AG20443 (cell line): Measurements from ENCODE around the gene B3GALT6.

ENCODE experiments used
- DNase-seq: peaks from one replicate; pipeline ENCODE4 v3.0.0; 2012; ENCODE audit warnings: low spot score, mixed read lengths

The B3GALT6 gene

DNA sequence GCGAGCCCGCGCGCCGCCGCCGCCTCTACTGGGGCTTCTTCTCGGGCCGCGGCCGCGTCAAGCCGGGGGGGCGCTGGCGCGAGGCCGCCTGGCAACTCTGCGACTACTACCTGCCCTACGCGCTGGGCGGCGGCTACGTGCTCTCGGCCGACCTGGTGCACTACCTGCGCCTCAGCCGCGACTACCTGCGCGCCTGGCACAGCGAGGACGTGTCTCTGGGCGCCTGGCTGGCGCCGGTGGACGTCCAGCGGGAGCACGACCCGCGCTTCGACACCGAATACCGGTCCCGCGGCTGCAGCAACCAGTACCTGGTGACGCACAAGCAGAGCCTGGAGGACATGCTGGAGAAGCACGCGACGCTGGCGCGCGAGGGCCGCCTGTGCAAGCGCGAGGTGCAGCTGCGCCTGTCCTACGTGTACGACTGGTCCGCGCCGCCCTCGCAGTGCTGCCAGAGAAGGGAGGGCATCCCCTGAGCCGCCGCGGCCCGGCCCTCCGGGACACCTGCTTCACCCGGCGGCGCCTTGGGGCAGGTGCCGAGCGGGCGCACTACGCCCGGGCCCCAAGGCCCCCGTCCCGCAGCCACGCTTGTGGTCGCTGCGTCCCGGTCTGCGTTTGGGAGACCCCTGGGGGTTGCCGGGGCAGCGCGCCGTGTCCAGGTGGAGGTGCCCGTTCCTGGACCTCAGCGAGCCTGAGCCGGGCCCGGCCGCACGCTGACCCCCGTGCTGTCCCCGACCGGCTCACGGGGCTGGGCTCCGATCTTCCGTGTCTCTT, 944 bp downstream of the B3GALT6 start:
- no peak for DNase-seq

DNA sequence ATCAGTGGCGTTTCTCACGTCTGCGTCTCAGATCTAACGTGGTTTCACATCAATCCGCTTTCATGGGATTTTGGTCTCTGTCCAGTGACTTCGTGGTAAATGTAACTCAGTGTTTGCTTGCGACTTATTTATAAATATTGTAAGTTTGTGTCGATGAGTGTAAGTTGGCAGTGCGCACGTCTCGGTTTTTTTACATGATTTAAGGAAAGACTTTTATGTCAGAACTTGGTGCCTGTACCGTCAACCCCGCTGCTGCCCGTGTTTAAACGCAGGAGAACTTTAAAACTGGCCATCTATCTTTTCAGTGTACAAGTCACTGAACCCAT, 1.5 kb downstream of the B3GALT6 start:
- no peak for DNase-seq

DNA sequence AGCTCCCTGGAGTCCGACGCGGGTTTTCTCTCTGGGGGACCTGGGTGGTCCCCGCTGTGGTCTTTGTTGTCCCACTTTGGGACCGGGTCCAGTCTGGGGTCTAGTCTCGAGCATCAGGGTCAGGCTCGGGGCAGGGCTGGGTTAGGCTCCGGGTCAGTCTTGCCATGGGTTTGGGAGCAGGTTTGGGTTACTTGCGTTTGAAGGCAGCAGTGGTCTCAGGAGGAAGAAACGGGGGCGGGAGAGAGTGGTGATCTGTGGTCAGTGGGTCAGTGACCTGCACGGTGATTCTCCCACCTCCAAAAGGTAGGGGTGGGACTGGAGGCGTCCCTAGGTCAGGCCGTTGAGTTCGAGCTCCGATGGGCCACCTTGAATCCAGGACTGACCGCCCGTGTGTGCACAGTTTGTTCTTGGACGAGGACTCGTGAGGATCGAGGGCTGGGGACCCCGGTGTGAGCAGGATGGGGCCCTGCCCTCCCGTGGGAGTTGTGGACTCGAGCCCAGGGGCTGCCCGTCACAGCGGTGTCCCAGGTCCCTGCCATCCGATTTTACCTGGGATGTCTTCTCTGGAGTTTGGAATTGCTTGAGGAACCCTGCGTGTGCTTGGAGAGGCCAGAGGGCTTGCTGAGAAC, 2.3 kb downstream of the B3GALT6 start:
- no peak for DNase-seq

DNA sequence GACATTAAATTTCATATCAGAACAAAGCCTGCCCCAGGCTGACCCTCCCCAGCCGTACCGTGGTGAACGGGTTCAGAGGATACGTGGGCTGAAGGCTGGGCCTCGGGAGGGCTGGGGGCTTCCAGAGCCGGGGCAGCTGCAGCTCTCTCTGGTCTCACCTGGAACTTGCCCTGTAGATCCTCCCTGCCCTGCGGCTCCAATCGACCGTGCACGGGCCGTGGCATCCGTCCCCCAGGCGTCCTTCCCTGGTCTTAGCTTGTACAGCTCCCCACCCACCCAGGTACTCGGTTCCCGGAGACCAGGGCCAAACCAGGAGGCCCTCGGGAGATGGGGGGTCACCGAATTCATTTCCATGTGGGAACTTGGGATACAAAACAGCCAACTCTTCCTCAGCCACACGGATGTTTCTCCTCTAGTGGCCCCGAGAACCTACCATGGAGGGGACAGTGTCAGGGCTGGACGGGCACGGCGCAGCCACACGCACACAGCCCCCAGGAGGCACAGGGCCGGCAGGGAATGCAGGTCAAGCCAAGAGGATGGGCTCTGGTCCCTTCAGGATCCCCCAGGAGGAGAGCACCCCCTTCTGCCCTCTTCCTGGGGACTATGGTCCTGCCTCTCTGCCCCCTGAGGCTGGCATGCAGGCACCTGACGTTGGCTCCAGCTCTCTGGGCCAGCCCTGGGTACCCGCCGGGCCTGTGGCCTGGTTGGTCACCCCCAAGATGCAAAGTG, 3.1 kb downstream of the B3GALT6 start:
- DNase-seq = no peak

DNA sequence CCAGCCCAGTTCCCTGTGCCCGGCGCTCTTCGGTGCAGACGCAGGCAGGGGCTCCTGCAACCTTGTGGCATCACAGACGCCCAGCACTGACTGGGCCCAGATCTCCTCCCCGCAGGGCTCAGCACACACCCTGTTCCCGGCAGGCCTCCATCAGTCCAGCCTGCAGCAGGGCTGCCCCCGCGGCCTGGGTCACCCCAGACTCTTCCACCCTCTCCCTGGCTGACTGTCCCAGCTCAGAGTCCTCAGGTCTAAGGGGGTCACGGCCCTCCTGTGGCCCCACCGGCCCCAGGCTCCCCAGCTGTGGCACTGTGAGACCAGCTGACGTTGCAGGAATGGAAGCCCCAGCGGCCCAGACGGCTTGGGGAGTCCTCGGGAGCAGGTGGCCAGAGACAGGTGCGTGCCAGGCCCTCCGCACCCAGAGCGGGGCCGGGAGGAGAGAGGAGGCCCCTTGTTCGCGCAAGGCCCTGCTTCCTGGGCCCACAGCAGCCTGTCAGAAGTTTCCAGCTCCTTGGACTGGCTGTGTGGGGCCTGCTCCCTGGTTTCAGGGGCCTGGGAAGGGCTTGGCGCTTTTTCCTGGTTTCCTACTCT, 4.2 kb downstream of the B3GALT6 start:
- DNase-seq = no peak

DNA sequence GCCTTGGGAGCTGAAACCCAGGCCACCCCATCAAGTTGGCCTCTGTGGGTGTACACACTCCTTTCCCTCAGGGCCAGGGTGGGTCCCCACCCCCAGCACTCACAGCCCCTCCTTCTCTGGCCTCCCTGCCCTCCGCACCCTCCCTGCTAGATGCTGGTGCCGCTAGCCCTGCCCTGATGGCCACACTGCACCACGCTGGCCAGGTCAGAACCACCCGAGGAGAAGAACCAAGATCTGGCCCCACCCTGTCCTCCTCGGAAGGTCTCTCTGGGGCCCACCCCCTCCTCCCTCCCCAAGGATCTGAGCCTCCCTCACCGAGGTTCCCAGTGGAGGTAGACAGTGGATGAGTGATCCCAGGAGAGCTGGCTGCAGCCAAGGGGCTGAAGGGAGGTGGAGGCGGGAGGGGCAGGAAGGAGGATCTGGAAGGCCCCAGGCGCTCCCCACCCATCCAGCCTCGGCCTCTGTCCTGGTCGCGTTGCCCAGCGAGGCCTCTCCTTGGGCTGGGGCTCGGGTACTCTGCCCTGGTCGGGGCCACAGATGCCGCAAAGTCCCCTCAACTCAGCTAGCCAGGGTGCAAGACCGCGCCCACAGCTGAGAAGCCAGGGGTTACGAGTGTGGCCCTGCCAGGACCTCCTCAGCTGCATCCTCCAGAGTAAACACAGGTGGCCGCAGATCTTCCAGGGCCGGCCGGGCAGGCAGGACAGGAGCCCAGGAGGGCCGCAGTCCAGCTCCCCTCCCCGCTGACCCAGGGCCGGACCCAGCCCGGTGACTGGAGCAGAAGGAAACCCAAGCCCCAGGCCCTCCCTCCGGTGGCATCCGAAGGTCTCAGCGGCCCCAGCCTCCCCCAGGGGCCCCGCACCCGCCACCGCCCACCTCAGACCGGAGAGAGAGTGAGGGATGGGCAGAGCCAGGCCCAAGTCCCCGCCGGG, 5.2 kb downstream of the B3GALT6 start:
- DNase-seq = no peak

DNA sequence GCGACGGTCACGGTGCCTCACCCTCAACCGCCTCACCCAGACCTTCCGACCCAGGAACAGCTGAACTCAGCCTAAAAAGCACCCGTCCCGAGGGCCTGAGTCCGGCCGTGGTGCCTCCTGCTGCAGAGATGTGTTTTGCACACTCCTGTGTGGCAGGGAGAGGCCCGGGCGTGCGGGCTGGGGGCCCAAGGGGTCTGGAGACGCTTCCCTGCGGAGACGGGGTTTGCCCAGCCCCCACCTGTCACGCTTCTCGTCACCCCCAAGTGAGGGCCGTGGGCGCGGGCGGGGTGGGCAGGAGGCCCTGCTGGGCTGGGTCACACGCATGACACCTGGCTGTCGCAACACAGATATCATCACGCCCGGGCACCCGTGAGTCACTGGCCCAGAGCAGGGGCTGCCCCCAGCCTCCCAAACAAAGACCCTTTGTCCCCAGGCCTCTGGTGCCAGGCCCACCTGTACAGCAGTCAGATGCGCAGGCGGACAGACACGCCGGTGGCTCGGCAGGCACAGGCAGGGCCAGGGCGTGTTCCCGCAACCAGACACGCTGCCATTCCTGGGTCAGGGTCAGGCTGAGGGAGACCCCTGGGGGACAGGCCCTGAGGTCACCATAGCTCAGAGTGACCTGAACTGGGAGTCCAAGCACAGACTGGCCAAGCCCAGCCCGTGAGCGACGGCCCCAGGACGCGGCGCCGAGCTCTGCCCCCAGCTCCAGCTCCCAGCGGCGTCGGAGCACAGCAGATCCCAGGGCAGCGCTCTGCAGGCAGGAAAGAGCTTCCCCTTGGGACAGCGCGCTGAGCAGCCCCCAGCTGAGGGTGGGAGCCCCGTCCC, 6.1 kb downstream of the B3GALT6 start:
- DNase-seq = no peak

DNA sequence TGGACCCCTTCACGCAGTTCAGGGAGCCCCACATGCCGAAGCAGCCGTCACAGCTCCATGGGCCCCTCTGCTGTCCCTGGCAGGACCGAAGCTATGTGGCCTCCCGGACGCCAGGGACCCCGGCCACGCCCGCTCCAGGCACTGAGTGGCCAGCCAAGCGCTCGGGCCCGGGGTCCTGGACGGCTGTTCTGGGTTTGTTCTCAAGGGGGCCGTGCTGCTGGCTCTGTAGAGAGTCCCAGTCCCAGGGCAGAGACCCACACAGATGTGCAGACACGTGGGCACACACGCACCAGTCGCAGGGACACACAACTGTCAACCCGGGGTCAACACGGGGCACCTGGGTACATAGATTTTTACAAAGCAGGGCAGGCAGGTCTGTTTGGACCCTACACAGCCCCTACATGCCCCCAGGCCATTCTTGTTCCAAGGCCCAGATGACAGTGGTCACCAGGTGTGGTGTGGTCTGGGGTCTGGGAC, 6.7 kb downstream of the B3GALT6 start:
- DNase-seq = no peak

DNA sequence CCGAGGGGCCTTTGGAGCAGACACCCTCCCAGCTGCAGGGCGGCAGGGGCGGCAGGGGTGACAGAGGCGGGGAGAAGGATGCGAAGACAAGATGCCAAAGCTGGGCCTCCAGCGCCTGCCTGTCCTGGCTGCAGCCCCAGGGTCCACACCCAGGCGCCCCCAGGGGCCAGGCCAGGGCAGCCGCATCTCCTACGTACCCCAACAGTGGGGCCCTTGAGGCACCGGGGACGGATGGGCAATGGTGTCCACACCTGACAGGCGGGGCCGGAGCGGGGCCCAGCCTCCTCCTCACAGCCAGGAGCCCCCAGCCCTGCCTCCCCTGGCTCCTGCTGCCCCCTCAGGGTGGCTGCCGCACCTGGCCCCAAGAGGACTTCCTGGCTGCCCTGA, 7.2 kb downstream of the B3GALT6 start:
- DNase-seq = no peak

DNA sequence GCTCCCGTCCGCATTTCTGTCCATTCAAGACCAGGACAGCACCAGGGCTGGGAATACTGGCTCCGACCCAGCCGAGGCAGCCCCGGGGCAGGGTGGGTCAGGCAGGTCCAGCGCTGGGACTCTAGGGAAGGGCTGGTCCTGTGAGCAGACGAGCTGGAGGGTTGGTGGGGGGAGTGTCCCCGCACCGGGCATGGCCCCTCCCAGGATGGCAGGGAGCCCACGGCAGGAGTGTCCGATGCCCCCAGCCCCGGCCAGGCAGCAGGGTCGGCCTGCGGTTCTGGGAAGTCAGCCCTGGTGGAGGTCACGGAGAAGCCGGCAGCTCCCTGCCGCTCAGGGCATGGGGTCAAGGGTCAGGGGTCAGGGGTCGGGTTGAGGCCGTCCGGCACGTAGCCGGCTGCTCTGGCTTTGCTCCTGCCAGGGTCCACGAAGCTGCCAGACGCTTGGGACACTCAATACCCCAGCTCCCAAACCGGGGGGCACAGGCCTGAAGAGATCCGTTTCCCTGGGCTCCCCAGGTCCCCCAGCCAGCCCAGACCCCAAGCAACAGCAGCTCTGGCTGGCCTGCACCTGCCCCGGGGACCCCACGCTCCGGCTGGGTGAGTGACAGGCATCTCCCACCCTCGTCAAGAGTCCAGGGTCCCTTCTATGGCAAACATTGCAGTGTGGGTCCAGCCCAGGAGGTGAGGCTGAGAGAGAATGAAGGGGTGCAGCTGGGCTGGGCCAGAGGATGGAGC, 7.7 kb downstream of the B3GALT6 start:
- no peak for DNase-seq

DNA sequence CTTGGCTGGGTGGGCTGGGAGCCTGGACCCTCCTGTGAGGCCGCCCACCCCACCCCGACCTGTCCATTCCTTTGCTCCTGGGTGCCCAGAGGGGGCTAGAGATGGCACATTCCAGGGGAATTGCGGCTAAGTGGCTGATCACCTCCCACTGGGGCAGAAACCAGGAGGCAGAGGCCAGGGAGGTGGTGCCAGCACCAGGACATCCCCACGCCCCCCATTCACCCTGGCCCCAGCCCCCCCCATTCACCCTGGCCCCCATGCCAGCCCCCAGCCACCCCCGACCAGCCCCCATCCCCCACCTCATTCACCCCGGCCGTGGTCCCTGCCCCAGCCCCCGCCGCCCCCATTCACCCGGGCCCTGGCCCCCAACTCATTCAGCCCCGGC, 8.3 kb downstream of the B3GALT6 start:
- DNase-seq = no peak

DNA sequence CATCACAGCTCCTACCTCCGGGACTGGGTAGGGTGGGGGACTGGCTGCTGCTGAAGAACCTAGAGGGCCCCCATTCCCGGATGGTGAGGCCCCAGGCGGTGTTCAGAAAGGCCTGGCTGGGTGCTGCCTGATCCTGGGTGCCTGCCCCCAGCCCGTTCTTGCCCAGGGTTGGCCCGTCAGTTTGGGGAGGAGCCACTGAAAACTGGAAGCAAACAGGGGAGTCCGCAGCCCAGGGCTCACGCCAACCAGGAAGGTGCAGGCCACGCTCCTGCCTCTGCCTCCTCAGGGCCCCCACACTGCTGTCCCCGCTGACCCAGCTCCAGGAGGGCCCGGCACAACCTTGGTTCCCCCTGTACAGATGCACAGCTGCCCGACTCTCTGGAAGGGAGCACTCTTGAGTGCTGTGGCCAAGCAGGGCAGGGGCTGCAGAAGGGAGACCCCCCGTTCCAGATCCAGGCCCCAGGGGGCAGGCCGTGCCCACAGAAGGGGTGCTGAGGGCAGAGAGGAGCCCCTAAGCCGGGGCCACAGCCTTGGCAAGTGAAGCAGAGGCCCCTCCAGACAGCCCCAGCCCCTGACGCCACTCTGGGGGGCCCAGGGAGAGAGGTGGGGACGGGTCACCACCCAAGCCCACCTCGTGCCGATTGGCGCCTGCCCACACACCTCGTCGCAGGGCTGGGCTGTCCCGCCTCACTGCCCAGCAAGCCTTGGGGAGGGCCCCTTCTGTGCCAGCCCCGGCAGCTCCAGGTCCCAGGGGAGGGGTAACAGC, 9.0 kb downstream of the B3GALT6 start:
- DNase-seq = no peak

DNA sequence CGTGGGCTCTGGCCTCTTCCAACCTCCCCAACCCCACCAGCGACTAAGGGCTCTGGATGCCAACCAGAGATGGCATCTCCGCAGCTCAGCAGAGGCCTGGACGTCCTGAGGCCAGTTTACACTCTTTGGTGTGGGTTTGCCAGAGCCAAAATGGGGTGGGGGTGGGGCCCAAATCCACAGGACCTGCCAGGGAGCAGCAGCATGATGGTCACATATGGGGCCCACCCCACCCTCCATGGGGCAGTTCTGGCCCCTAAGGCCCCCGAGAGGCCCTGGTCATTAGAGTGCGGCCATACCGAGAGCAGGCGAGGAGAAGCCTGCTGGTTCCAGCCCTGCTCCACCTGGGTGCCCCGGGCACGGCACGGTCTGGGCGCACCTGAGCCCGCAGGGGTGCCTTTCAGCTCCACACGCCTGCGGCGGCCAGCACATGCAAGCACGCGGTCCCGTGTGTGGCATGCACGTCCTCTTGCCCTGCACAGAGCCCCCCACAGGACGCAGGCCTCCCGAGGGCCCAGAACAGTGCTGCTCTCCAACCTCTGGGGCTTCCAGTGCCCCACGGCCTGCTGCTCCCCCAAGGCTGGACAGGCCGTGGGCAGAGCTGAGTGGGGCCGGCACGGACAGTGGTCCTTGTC, 9.7 kb downstream of the B3GALT6 start:
- no peak for DNase-seq

DNA sequence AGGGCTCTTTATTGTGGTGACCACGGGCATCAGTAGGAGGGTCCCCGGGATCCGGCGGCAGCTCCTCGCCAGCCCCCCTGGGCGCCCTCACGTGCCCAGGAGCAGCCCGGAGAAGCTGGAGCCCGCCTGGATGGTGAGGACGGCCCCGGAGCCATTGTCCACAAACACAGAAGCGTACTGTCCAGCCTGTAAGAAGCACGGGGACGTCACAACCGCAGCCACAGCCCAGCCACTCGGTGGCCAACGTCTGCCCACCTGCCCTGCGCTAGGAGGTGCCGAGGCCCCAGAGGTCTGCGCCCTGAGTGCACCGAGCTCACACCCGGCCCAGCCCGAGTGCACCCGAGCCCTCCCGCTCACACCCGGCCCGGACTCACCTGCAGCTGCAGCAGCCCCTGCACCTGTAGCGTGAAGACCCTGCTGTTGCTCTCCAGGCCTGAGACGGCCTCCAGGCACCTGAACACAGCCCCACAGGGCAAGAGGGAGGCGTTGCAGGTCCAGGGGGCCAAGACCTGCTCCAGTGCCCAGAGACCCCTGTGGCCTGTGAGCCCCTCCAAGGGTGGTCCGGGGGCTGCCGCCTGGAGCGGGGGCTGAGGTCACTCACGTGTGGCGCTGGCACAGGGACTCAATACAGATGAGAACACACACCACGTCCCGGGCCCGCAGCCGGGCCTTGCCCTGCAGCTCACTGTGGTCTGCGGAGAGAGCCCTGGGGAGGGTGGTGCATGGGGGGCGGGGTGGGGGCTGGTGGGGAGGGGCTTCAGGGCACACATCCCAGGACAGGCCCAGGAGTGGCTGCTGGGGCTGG, 10.6 kb downstream of the B3GALT6 start:
- no peak for DNase-seq

DNA sequence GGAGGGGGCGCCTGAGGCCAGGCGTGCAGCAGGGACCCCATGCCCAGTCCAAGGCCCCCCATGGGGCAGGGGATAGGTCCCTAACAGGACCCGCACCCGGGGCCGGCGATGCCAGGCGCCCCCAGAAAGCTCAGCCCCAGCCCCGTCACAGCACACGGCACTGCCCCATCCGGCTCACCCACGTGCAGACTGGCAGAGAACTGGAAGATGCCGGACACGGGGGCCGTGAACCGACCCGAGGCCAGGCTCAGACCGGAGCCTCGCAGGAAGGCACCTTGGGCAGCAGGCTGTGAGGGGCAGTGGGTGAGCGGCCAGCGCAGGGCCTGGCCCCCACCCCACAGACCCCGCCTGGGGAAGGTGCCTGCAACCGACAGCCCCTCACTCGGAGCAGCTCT, 11.2 kb downstream of the B3GALT6 start:
- no peak for DNase-seq

DNA sequence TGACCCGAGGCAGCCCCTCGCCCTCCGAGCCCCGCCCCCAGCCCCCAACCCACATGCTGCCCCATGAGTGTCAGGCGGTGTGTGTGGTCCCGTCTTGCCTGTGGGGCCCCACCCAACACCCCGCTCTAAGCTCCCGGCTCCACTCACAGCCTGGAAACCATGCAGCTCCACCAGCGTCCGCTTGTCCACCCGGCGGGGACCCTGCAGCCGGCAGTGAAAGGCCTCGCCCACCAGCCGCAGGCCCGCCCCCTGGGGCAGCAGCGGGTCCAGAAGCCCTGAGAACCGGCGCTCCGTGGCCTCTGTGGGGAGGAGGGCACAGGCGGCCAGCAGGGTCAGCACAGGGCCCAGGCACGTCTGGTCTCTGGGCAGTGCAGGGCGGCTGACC, 11.8 kb downstream of the B3GALT6 start:
- no peak for DNase-seq

DNA sequence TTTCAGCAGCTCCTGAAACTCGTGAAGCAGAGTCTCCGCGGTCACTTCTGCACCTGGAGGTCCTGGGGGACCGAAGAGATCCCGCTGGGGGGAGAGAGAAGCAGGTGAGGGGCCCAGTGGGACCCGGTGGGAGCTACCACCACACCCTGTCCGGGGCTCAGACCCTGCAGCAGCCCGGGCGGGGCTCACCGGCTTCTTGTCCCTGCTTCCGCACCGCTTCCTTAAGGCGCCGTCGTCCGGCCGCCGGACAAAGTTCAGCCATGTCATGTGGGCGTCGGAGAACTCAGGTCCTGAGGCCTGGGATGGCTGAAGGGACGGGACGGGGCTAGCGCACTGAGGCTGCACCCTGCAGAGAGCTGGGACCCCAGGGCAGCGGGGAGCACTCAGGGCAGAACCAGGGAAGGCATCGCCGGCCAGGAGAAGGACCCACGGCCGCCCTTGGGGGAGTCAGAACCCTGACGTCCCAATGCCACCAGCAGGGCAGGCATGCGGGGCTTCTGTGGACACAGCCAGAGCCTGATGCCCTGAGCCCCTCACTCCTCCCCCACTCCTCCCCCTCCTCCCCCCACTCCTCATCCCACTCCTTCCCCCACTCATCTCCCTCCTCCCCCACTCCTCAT, 12.3 kb downstream of the B3GALT6 start:
- no peak for DNase-seq
